Activated CD8-positive, alpha-beta memory T cell treated with anti-CD3 and anti-CD28 coated beads, Interleukin-2, amount 50 U/mL, for 1 hour (primary cell): Measurements from ENCODE around the gene KLK14.

Experiments
- DNase-seq: peaks from one replicate; pipeline ENCODE4 v3.0.0-alpha.2; 2020; ENCODE audit errors: extremely low read depth

The KLK14 gene

GRCh38 chr19:51082611-51083010 is at the start of gene KLK14:
Gene KLK14 (minus strand): TSS chr19:51082887. CDS start chr19:51082614, 273 bp downstream.
- no peak for DNase-seq

GRCh38 chr19:51131780-51132680 is 49.3 kb upstream of the KLK14 start:
- DNase-seq, result no peak

DNA sequence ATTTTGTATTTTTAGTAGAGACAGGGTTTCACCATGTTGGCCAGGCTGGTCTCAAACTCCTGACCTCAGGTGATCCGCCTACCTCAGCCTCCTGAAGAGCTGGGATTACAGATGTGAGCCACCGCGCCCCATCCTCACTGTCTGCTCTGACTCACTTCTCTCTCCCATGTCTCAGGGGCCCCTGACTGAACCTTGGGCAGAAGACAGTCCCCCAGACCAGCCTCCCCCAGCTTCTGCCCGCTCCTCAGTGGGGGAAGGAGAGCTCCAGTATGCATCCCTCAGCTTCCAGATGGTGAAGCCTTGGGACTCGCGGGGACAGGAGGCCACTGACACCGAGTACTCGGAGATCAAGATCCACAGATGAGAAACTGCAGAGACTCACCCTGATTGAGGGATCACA is 47.0 kb upstream of the KLK14 start:
- DNase-seq, result no peak

DNA sequence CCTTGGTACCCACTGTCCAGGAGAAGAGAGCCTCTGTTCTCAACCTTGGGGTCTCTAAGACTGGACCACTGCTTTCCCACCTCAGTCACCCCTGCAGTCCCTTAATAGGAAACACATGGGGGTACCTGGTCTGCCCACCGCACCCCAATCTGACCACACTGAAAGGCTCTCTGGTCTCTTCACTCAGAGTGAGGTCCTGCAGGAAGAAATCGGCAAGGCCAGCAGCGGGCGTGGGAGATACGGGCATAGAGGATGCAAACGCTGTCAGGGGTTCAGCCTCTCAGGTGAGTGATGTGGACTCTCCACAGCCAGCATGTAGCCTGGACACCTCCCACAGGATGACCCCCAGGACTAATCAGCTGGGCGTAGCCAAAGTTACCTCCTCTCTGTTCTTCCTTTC is 45.5 kb upstream of the KLK14 start:
- DNase-seq, result no peak

GRCh38 chr19:51127755-51128154 is 45.1 kb upstream of the KLK14 start:
- no peak for DNase-seq

- no peak for DNase-seq
Measured at GRCh38 chr19:51127032-51127431, 44.3 kb upstream of the KLK14 start.

GRCh38 chr19:51125421-51126075 is 42.9 kb upstream of the KLK14 start:
- no peak for DNase-seq

GRCh38 chr19:51124729-51125128 is 42.0 kb upstream of the KLK14 start, which contains the start of gene SIGLEC9:
Gene SIGLEC9 (plus strand): TSS chr19:51124906. CDS start chr19:51124975, 69 bp downstream.
- DNase-seq, result no peak

DNA sequence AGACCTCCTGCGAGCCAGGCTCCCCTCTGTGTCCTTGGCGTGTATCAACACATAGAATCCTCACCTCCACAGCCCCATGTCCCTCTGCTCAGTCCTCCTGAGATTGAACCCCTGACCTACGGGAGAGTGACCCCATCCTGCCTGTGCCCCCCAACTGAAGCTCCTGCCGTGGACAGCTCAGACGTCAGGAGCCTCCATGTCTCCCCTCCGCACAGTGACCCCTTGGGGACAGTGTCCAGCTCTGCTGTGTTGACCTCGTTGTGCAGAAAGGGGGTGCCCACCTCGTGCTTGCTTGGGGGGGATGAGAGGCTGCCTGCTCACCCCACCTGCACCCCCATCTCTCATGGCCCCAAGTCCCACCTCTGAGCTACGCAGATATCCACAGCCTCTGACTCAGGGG is 41.5 kb upstream of the KLK14 start:
- no peak for DNase-seq

DNA sequence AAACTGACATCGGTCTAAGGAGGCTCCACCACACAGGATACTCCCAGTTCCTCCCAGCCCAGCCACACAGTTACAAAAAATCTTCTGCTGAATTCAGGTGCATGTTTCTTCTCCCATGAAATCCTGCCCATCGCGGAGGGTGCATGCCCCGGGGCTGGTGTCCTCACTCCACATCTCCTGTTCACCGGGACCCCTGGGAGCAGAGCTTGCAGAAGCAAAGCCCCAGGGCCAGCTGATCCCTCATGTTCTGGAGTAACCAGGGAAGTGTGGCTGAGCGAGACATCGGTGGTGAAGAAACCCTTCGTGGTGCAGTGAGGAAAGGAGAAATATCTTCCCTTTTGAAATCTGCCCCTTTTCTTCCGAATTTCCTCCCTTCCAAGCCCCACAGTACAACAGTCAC is 41.1 kb upstream of the KLK14 start:
- no peak for DNase-seq

DNA sequence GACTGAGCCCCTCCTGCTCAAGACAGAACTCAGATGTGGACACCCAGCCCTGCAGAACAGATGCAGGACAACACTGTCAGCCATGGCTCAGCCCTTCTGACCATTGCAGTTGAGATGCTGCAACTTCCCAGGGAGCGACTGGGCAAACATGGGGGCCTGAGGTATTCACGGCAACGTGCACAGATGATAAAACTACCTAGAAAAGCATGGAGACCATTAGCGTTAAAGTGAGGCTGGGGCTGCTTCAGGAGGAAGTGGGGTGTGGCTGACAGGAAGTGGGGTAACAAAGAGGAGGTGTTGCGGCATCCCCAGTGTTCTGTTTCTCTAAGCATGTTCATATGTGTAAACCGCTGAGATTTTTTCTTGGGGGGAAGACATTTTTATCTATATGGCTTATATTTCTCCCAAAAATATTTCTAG is 40.7 kb upstream of the KLK14 start:
- no peak for DNase-seq

GRCh38 chr19:51122112-51122981 is 39.7 kb upstream of the KLK14 start:
- no peak for DNase-seq

- no peak for DNase-seq
Measured at GRCh38 chr19:51121257-51121656, 38.6 kb upstream of the KLK14 start.

DNA sequence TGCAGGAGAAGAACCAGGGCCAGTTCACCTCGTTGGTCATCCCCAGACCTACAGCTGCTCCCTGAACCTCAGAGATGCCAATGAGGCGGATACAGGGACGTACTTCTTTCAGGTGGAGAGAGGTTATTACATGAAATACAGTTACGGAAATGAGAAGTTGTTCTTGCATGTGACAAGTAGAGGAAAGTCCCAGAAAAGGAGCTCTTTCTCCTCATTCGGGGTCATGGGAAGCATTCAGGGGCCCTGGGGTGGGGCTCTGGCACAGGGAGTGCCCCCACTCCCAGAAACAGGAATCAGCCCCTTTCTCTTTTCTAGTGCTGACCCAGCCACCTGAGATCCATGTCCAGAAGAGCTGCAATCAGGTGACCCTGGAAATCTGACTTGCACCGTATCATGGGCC is 37.5 kb upstream of the KLK14 start:
- no peak for DNase-seq

GRCh38 chr19:51119611-51120010 is 36.9 kb upstream of the KLK14 start:
- DNase-seq, result no peak

DNA sequence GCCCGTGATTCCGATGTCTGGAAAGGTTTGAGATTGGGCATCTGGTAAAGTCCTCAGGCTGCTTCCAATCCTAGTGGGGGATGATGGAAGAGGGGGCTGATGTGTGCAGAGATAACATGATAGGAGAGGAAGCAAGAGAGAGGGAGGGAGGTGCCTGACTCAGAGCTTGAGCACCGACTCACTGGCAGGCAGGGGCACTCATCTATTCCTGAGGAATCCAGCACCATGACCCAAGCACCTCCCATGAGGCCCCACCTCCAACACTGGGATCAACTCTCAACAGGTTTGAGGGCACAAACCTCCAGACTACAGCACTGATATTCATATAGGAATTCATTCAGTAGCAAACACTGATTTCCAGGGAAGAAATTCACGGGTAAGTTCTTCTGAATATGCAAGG is 36.4 kb upstream of the KLK14 start:
- DNase-seq, result no peak

DNA sequence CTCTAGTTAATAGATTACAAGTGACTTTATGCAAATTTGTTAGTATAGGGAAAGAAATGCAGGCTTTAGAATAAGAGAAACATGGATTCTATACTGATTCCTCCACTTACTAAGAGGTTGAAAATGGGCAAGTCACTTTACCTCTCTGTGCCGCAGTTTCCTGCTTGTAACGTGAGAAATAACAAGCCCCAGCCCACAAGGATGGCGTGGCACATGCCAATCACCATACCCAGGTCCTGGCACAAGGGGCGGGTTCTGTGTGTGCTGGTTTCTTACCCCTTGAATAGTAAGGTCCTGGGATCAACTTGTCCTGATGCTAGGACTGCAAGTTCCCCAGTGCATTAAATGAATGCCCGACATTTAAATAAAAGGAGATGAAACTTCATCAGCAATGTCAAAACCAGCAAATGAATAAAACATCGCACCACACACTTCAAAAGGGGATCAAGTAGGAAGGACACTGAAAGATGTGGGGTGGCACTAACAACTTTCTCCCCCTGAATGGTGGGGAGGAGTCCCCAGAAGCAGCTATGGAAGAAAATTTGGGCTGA is 34.1 kb upstream of the KLK14 start:
- no peak for DNase-seq

GRCh38 chr19:51114087-51114729 is 31.5 kb upstream of the KLK14 start:
- no peak for DNase-seq

- no peak for DNase-seq
Measured at GRCh38 chr19:51111606-51112005, 28.9 kb upstream of the KLK14 start.

- DNase-seq, result no peak
Measured at GRCh38 chr19:51110666-51110971, 27.9 kb upstream of the KLK14 start.

GRCh38 chr19:51108805-51109146 is 26.1 kb upstream of the KLK14 start:
- DNase-seq, result no peak
